Vagina (tissue), 2 donors: ENCODE data around the gene CWC15.

Experiments used
- POLR2A ChIP-seq, 2 donors: fragments of 450-650 bp; IDR thresholded peaks; one replicate each; pipeline ENCODE4 v1.6.1; 2017; ENCODE audit warnings: antibody characterized with exemption in 2 of 2, mild to moderate bottlenecking in 2 of 2, moderate library complexity in 2 of 2
- TF ChIP-seq, protein P1 (sequence below), 3 experiments: fragments of 450-650 bp in 2 of 3; fragments of 200-600 bp in 1 of 3; sonication (generic) in 1 of 3; IDR thresholded peaks; one replicate each; pipeline ENCODE4 v1.5.1; 2017 to 2019; ENCODE audit warnings: antibody characterized with exemption in 3 of 3, mild to moderate bottlenecking in 2 of 3, moderate library complexity in 2 of 3

DNA sequence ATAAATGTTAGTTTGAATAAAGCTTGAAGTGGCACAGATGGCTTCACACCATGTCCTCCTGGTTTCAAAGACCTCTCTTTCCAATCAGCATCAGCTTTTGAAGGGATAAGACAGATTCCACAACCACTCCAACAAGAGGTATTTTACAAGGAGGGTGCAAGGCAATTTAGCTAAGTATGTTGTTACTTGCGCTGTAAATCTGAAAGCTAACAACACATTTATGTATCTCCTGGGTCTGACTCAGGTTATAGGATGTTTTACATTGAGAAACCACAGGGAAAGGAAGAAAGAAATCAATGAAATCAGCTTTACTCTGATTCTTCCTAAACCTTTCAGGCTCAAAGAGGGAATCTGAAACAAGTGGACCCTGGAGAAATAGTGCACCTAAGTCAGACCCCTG lies 12.1 kb downstream of the CWC15 start:
- TF ChIP-seq, protein P1, sequence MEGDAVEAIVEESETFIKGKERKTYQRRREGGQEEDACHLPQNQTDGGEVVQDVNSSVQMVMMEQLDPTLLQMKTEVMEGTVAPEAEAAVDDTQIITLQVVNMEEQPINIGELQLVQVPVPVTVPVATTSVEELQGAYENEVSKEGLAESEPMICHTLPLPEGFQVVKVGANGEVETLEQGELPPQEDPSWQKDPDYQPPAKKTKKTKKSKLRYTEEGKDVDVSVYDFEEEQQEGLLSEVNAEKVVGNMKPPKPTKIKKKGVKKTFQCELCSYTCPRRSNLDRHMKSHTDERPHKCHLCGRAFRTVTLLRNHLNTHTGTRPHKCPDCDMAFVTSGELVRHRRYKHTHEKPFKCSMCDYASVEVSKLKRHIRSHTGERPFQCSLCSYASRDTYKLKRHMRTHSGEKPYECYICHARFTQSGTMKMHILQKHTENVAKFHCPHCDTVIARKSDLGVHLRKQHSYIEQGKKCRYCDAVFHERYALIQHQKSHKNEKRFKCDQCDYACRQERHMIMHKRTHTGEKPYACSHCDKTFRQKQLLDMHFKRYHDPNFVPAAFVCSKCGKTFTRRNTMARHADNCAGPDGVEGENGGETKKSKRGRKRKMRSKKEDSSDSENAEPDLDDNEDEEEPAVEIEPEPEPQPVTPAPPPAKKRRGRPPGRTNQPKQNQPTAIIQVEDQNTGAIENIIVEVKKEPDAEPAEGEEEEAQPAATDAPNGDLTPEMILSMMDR (IDR thresholded peaks at IDR 0.05), result no peak
- TF ChIP-seq POLR2A (IDR thresholded peaks at IDR 0.05), result no peak
